ENCODE measurements around the gene CDC42EP3.

Gene CDC42EP3

DNA sequence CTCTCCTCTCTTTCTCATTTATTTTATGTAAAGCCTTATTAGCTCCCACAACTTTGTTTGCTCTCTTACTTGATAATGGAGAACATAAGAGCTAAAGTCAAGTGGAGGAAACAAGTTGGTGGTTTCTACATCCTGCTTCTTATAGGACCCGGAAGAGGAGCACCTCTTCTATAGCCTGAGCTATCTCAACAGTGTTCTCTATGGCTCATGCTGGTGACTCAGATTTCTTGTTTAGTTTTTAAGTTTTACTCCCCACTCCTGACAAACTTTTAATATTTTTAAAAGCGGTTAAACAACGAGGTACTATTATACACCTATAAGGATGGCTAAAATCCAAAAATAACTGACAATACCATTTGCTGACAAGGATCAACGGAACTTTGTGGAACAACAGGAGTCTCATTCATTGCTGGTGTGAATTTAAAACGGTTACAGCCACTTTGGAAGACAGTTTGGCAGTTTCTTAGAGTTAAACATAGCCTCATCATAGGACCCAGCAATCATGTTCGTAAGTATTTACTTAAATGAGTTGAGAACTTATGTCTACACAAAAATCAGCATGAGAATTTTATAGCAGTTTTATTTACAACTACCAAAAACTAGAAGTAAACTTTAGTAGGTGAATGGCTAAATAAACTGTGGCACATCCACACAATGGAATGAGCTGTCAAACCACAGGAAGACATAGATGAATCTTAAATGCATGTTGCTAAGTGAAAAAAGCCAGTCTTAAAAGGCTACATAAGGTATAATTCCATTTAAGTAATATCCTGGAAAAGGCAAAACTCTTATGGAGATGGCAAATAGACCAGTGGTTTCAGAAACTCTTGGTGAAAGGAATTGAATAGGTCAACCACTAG, 12.7 kb upstream of the CDC42EP3 start:
- H3K4me1 ChIP-seq (ENCODE audit: control insufficient read depth, insufficient read depth, low read length) = no peaks in the 10 kb centered on the region
- 70 to 75% methylated on average over 5 of the region's 6 CpGs for WGBS, 2 experiments
- no peak overlapping the region for H3K27ac ChIP-seq (ENCODE audit: insufficient read depth, low read depth, low read length, poor library complexity, severe bottlenecking)
- H3K27me3 ChIP-seq (ENCODE audit: control insufficient read depth, insufficient read depth, low read length, poor library complexity, severe bottlenecking) = no peaks in the 10 kb centered on the region
- H3K4me3 ChIP-seq (ENCODE audit: insufficient read depth, low read depth, low read length) = no peak overlapping the region
- H3K36me3 ChIP-seq (ENCODE audit: control insufficient read depth, insufficient read depth, low read length) = no peaks in the 10 kb centered on the region
- H3K9me3 ChIP-seq (ENCODE audit: control insufficient read depth, low read length) = no peaks in the 10 kb centered on the region

DNA sequence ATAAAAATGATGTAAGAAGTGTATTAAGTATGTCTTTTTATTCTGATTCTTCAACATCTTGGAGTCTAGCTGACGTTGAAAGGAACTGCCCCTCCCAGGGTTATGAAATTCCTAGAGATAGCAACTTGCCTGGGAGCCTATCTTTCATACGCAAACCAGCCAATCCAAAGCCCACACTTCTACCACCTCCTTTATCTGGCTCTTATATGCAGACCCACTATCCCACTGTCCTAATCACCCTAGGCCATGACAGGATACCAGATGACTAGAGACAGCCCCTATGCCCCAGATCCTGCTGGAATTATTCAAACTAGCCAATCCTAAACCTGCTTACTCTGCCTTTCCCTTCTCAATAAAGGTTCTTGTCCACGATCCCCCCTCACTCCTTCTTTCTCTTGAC, 11.8 kb upstream of the CDC42EP3 start:
- WGBS, 2 experiments = 92 to 93% methylated on average over 3 of the region's 3 CpGs
- no peak overlapping the region for H3K4me3 ChIP-seq (ENCODE audit: insufficient read depth, low read depth, low read length)
- H3K36me3 ChIP-seq (ENCODE audit: control insufficient read depth, insufficient read depth, low read length) = no peaks in the 10 kb centered on the region
- no peaks in the 10 kb centered on the region for H3K4me1 ChIP-seq (ENCODE audit: control insufficient read depth, insufficient read depth, low read length)
- no peaks in the 10 kb centered on the region for H3K27me3 ChIP-seq (ENCODE audit: control insufficient read depth, insufficient read depth, low read length, poor library complexity, severe bottlenecking)
- H3K27ac ChIP-seq (ENCODE audit: insufficient read depth, low read depth, low read length, poor library complexity, severe bottlenecking) = no peak overlapping the region
- no peaks in the 10 kb centered on the region for H3K9me3 ChIP-seq (ENCODE audit: control insufficient read depth, low read length)

DNA sequence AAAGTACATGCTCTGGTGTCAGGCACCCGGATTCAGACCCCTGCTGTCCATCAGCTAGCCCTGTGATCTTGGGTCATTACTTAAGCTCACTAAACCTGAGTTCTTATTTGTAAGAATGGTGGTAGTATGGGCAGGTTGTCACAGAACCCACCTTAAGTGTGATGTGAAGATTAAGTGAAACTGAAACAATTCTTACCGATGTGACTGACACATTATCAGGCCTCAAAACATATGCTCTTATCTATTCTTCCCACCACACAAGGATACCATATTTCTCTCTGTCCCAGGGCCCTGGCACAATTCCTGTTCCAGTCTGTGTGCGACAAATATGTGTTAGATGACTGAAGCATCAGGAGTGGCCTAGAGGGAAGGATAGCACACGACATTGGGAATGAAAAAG, 11.0 kb upstream of the CDC42EP3 start:
- no peaks in the 10 kb centered on the region for H3K27me3 ChIP-seq (ENCODE audit: control insufficient read depth, insufficient read depth, low read length, poor library complexity, severe bottlenecking)
- no peaks in the 10 kb centered on the region for H3K36me3 ChIP-seq (ENCODE audit: control insufficient read depth, insufficient read depth, low read length)
- no peaks in the 10 kb centered on the region for H3K4me1 ChIP-seq (ENCODE audit: control insufficient read depth, insufficient read depth, low read length)
- 91 to 92% methylated on average over 4 of the region's 4 CpGs for WGBS, 2 experiments
- H3K9me3 ChIP-seq (ENCODE audit: control insufficient read depth, low read length) = no peaks in the 10 kb centered on the region
- no peak overlapping the region for H3K27ac ChIP-seq (ENCODE audit: insufficient read depth, low read depth, low read length, poor library complexity, severe bottlenecking)
- H3K4me3 ChIP-seq (ENCODE audit: insufficient read depth, low read depth, low read length) = no peak overlapping the region

DNA sequence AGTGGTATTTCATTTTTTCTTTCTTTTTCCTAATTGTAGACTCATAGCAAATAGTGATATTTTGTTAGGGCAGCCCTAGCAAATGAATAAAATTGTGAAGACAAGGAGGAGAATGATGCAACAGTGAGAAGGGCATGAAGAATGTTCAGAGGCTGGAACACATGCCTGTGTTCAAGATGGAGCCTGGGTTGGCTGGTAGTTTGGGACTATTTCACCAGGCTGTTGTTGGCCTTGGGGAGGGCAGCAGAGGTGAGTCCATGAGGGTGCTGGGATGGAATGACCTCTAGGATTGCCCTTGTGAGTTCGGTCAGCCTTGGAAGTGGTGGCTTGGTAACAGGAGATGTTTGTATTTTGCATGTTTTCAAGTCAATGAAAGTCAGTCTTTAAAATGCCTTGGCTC, 10.1 kb upstream of the CDC42EP3 start:
- H3K36me3 ChIP-seq (ENCODE audit: control insufficient read depth, insufficient read depth, low read length) = no peaks in the 10 kb centered on the region
- H3K4me1 ChIP-seq (ENCODE audit: control insufficient read depth, insufficient read depth, low read length) = no peaks in the 10 kb centered on the region
- no peaks in the 10 kb centered on the region for H3K27me3 ChIP-seq (ENCODE audit: control insufficient read depth, insufficient read depth, low read length, poor library complexity, severe bottlenecking)
- 92 to 100% methylated on average over 1 of the region's 1 CpG for WGBS, 2 experiments
- no peaks in the 10 kb centered on the region for H3K9me3 ChIP-seq (ENCODE audit: control insufficient read depth, low read length)
- H3K4me3 ChIP-seq (ENCODE audit: insufficient read depth, low read depth, low read length) = no peak overlapping the region
- H3K27ac ChIP-seq (ENCODE audit: insufficient read depth, low read depth, low read length, poor library complexity, severe bottlenecking) = no peak overlapping the region

DNA sequence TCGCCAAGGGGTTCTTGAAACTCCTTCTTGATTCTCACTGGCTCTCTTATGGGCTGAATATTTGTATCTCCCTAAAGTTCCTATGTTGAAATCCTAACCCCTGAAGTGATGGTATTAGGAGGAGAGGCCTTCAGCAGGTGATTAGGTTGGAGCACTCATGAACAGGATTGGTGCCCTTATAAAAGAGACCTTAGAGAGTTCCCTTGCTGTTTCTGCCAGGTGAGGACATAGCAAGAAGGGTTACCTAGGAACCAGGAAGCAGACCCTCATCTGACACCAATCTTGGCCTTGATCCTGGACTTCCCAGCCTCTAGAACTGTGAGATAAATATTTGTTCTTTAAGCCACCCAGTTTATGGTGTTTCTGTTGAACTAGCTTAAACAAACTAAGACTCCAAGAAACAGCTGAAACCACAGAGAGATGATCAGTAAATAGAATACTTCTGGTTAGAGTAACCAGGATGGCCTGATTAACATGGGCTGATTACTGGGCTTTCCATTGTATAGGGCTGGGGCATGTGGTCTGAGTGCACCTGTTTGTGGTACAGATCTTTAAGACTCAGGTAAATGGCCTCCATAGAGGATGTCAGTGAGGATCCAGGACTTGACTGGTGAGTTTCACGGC, 7.7 kb upstream of the CDC42EP3 start:
- H3K36me3 ChIP-seq (ENCODE audit: control insufficient read depth, insufficient read depth, low read length) = no peaks in the 10 kb centered on the region
- H3K27ac ChIP-seq (ENCODE audit: insufficient read depth, low read depth, low read length, poor library complexity, severe bottlenecking) = no peak overlapping the region
- 64 to 86% methylated on average over 2 of the region's 2 CpGs for WGBS, 2 experiments
- no peaks in the 10 kb centered on the region for H3K4me1 ChIP-seq (ENCODE audit: control insufficient read depth, insufficient read depth, low read length)
- no peaks in the 10 kb centered on the region for H3K27me3 ChIP-seq (ENCODE audit: control insufficient read depth, insufficient read depth, low read length, poor library complexity, severe bottlenecking)
- no peaks in the 10 kb centered on the region for H3K9me3 ChIP-seq (ENCODE audit: control insufficient read depth, low read length)
- no peak overlapping the region for H3K4me3 ChIP-seq (ENCODE audit: insufficient read depth, low read depth, low read length)

DNA sequence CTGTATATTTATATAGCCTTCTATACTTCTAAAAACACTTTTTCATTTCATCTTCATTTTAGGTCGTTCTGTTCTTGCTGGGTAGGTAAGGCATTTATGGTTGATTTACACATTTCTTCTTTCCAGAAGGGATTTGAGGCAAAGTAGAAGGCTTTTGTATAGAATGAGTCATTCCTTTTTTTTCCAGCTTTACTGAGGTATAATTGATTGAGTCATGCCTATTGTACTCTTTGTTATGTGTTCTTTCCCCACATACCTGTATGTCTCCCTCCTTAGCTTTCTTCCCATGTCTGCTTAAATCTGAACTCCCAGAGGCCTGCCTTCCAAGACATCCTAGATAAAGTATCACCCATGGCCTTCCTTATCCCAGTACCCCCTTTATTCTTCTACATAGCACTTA, 4.8 kb upstream of the CDC42EP3 start:
- H3K27ac ChIP-seq (ENCODE audit: insufficient read depth, low read depth, low read length, poor library complexity, severe bottlenecking) = no peak overlapping the region
- no peaks in the 10 kb centered on the region for H3K4me1 ChIP-seq (ENCODE audit: control insufficient read depth, insufficient read depth, low read length)
- no peaks in the 10 kb centered on the region for H3K36me3 ChIP-seq (ENCODE audit: control insufficient read depth, insufficient read depth, low read length)
- no peaks in the 10 kb centered on the region for H3K9me3 ChIP-seq (ENCODE audit: control insufficient read depth, low read length)
- no peak overlapping the region for H3K4me3 ChIP-seq (ENCODE audit: insufficient read depth, low read depth, low read length)
- H3K27me3 ChIP-seq (ENCODE audit: control insufficient read depth, insufficient read depth, low read length, poor library complexity, severe bottlenecking) = no peaks in the 10 kb centered on the region
- 43% methylated on average over 1 of the region's 1 CpG; no CpG with 5 or more reads in 1 of the 2 experiments for WGBS, 2 experiments

DNA sequence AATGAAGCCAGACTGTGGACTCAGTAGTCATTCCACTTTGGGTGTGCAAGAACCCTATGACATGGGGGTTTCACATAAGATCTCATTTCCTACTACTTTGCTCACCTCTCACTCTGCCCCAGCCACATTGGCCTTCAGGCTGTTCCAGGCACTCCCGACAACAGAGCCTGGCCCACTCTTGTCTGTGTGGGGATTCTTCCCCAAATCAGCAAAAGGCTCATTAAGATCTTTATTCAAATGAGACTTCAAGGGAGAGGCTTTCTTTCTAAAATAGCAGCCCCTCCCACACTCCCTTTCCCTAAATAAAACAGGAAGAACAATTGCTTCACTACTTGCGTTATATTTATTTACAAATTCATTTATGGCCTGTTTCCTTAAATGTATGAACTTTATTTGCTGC, 3.5 kb upstream of the CDC42EP3 start:
- no peak overlapping the region for H3K27ac ChIP-seq (ENCODE audit: insufficient read depth, low read depth, low read length, poor library complexity, severe bottlenecking)
- WGBS, 2 experiments = 53 to 78% methylated on average over 1 to 2 of the region's 2 CpGs
- H3K27me3 ChIP-seq (ENCODE audit: control insufficient read depth, insufficient read depth, low read length, poor library complexity, severe bottlenecking) = peaks cover 13% of the 10 kb centered on the region
- H3K9me3 ChIP-seq (ENCODE audit: control insufficient read depth, low read length) = no peaks in the 10 kb centered on the region
- H3K36me3 ChIP-seq (ENCODE audit: control insufficient read depth, insufficient read depth, low read length) = no peaks in the 10 kb centered on the region
- no peak overlapping the region for H3K4me3 ChIP-seq (ENCODE audit: insufficient read depth, low read depth, low read length)
- H3K4me1 ChIP-seq (ENCODE audit: control insufficient read depth, insufficient read depth, low read length) = peaks cover 8% of the 10 kb centered on the region

DNA sequence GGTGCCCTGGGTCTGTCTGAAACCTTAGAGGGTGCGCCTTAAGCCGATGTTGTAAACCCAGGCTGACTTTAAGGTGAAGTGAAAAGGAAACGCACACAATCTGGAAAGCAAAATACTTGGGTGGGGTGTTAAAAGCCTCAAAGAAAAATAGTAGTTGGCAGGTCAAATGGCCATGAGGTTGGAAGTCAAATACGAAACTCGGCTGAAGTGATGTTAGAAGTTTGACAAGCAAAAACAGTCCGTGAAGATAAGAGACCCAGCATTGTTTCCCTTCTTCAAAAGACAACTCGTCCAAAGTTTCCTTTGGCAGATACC, 1.4 kb upstream of the CDC42EP3 start:
- peak overlapping the region; percentile 87 for H3K27ac ChIP-seq (ENCODE audit: insufficient read depth, low read depth, low read length, poor library complexity, severe bottlenecking)
- 8 to 17% methylated on average over 6 of the region's 7 CpGs for WGBS, 2 experiments

DNA sequence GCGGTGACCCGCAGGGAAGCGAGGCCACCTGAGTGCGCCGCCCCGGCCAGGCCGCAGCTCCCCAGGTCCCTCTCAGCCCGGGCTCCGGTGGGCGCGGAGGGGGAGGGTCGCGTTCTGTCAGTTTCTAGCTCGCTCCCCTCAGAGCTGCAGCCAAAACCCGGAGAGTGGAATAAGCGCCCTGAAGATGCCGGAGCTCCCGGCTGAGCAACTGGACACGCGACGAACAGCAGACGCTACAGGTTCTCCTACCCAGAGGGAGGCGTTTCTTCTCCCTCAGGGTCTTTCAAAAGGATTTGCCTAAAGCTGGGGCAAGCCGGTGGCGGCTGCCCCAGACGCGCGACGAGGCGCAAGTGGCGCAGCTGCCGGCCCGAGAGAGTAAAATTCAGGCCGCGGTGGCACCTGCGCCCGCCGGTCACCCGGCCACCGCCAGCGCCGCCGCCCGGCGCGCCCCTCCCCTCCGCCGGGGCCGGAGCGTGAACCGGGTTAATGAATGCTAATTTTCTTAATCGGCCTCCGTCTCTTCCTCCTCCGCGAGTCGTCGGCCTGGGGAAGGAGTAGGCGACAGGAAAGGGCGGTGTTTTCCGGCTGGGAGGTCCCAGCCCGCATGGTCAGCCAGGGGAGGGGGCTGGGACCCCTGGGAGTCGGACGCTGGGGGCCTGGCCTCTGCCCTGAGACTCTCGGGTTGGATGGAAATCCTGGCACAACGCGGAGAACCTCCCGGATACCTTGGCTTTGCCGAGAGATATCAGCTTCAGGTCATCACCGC, 845 bp upstream of the CDC42EP3 start:
- no peaks in the 10 kb centered on the region for H3K36me3 ChIP-seq (ENCODE audit: control insufficient read depth, insufficient read depth, low read length)
- peaks cover 8% of the 10 kb centered on the region for H3K4me1 ChIP-seq (ENCODE audit: control insufficient read depth, insufficient read depth, low read length)
- no peaks in the 10 kb centered on the region for H3K9me3 ChIP-seq (ENCODE audit: control insufficient read depth, low read length)
- 0% methylated on average over 69 of the region's 69 CpGs for WGBS, 2 experiments
- H3K4me3 ChIP-seq (ENCODE audit: insufficient read depth, low read depth, low read length) = peak overlapping the region; percentile 89
- H3K27ac ChIP-seq (ENCODE audit: insufficient read depth, low read depth, low read length, poor library complexity, severe bottlenecking) = peak overlapping the region; percentile 87
- peaks cover 16% of the 10 kb centered on the region for H3K27me3 ChIP-seq (ENCODE audit: control insufficient read depth, insufficient read depth, low read length, poor library complexity, severe bottlenecking)

More for the DNA sequence above, 1.4 kb upstream of the CDC42EP3 start:
- no peaks in the 10 kb centered on the region for H3K9me3 ChIP-seq (ENCODE audit: control insufficient read depth, low read length)
- peaks cover 16% of the 10 kb centered on the region for H3K27me3 ChIP-seq (ENCODE audit: control insufficient read depth, insufficient read depth, low read length, poor library complexity, severe bottlenecking)
- peak overlapping the region; percentile 89 for H3K4me3 ChIP-seq (ENCODE audit: insufficient read depth, low read depth, low read length)
- peaks cover 8% of the 10 kb centered on the region for H3K4me1 ChIP-seq (ENCODE audit: control insufficient read depth, insufficient read depth, low read length)
- no peaks in the 10 kb centered on the region for H3K36me3 ChIP-seq (ENCODE audit: control insufficient read depth, insufficient read depth, low read length)

DNA sequence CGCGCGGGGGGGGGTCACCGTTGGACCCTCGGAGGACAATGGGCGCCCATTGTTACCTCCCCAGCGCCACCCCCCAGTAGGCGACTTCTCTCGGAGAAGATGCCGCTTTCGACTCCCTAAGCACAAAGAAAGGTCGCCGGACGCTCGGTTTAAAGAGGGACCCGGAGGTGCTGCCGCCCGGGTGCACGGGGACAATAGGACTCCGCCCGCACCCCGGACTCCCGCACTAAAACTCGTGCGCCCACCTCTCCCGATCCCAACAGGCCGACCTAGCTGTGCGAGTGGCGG, 318 bp upstream of the CDC42EP3 start:
- 0% methylated on average over 29 of the region's 29 CpGs for WGBS, 2 experiments
- H3K4me1 ChIP-seq (ENCODE audit: control insufficient read depth, insufficient read depth, low read length) = peaks cover 8% of the 10 kb centered on the region
- H3K27ac ChIP-seq (ENCODE audit: insufficient read depth, low read depth, low read length, poor library complexity, severe bottlenecking) = peak overlapping the region; percentile 87
- no peaks in the 10 kb centered on the region for H3K36me3 ChIP-seq (ENCODE audit: control insufficient read depth, insufficient read depth, low read length)
- no peaks in the 10 kb centered on the region for H3K9me3 ChIP-seq (ENCODE audit: control insufficient read depth, low read length)
- H3K4me3 ChIP-seq (ENCODE audit: insufficient read depth, low read depth, low read length) = peak overlapping the region; percentile 89
- H3K27me3 ChIP-seq (ENCODE audit: control insufficient read depth, insufficient read depth, low read length, poor library complexity, severe bottlenecking) = peaks cover 16% of the 10 kb centered on the region
